Peyer's patch (tissue), 4 donors: ENCODE data around the gene FAM149A.

Experiments used
- CTCF ChIP-seq, 6 experiments: fragments of 450-650 bp in 4 of 6; fragments of 200-600 bp in 2 of 6; sonication (generic) in 1 of 6; IDR thresholded peaks; one replicate each; pipeline ENCODE4 v1.5.1; 2017 to 2019; ENCODE audit warnings: antibody characterized with exemption in 6 of 6, mild to moderate bottlenecking in 3 of 6, moderate library complexity in 1 of 6
- POLR2A ChIP-seq, 2 donors: fragments of 450-650 bp; IDR thresholded peaks; one replicate each; pipeline ENCODE4 v1.5.1; 2017; ENCODE audit warnings: antibody characterized with exemption in 2 of 2, mild to moderate bottlenecking in 2 of 2, moderate library complexity in 2 of 2

GRCh38 chr4:186190581-186191199 is 86.2 kb downstream of the FAM149A start:
- TF ChIP-seq CTCF (IDR thresholded peaks at IDR 0.05) (peak in 1 of 6 experiments; percentile 14), POLR2A (IDR thresholded peaks at IDR 0.05) (no peak)
